Activated CD4-positive, alpha-beta T cell treated with anti-CD3 and anti-CD28 coated beads, Interleukin-2, Interleukin-4, amounts not matched to agents 100 ng/mL and 50 ng/mL, durations not matched to agents 16 hours and 8 hours (primary cell): ENCODE results near the gene GRID1.
"Not testable (repeated sequence)": the region's sequence is repeated elsewhere in the genome, so short reads cannot be mapped to it uniquely, and the experiment has no call there.

Experiments used
- DNase-seq: peaks from one replicate; pipeline ENCODE4 v3.0.0-alpha.2; 2020; ENCODE audit warnings: low spot score

GRID1 gene

DNA sequence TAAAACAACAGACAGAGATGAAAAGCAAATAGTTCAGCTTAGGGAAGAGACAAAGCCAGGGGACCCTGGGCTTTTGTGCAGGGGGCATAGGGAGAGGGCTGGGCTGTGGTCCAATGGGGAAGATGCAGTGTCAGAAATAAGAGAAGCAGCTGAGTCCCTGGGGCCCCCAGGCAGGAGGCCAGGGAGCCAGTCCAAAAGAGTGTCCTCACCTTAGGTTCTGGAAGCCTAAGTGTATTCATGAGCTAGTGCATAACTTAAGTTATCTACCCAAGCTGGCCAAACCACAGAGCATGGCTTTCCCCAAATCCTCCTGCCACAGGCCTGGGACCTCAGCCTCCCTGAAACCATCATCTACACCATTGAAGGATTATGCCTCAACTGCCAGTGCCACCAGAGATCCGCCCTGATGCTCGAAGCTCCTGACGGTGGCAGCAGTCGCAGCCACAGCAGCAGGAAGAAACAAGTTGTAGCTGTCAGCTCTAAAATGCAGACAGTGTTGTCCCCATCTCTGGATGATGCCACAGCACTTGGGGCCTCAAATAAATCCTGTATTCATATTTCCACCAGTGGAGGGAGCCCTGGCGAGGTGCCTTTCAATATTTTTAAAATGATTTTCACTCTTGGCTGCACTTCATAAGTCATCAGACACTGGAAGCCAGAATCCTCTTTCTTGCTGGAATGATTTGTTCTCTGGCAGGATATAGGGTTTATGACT, 574.6 kb downstream of the GRID1 start:
- peak; percentile 15 for DNase-seq

DNA sequence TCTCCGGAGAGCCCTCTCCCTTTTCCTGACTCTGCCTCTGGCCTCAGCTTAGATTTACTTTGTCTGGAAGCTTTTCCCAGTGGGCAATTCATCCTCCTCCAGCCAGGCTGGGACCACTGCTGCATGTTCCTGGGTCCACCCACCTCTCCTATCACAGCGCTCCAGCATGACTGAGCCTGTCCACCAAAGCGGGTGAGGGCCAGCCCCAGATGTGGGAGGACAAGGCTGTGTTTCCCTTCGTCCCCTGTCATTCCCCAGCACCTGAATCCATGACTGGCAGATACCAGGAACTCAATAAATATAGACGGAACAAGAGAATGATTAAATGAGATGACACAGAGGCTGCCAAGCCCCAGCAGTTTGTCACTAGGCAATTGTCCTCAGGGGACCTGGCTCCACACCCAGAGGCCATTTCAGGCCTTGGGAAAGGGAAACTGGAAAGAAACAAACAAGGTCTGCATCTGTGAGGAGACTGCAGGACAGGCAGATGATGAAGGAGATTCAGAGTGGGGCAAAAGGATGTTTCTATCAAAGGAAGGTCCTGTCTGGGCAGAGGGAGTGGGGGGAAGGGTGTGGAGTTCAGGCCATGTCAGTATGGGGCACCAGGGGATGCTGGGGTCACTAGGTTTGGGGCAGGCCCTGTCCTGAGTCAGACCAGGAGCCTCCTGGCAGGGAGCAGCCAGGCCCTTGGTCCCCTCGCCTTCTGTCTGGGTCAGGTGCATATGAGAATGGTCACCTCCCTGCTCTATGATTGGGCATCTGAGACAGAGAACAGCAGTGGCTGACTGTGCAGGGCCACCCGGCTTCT, 576.4 kb downstream of the GRID1 start:
- DNase-seq = no peak

DNA sequence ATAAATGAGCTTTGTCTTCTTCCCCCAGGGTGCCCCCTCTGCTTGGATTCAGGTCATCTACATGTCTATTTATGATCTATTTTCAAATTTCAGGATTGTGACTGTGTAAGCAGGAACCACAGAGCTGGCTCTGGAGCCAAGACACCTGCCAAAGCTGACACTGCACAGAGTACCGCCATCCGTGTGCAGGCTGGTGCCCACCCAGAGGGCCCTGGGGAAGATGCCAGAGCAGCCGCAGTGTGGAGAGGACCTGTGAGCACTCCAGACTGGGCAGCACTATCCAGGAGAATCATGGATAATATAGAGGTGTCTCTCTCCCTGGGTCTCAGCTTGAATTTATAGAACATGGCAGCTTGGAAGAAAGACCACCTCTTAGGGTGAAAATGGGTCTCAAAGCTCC, 577.5 kb downstream of the GRID1 start:
- DNase-seq = no peak

- no peak for DNase-seq
Observed at GRCh38 chr10:85788570-85788969, 578.0 kb downstream of the GRID1 start.

- DNase-seq = no peak
Observed at GRCh38 chr10:85787881-85788280, 578.7 kb downstream of the GRID1 start.

- DNase-seq = no peak
Observed at GRCh38 chr10:85787393-85787792, 579.2 kb downstream of the GRID1 start.

DNA sequence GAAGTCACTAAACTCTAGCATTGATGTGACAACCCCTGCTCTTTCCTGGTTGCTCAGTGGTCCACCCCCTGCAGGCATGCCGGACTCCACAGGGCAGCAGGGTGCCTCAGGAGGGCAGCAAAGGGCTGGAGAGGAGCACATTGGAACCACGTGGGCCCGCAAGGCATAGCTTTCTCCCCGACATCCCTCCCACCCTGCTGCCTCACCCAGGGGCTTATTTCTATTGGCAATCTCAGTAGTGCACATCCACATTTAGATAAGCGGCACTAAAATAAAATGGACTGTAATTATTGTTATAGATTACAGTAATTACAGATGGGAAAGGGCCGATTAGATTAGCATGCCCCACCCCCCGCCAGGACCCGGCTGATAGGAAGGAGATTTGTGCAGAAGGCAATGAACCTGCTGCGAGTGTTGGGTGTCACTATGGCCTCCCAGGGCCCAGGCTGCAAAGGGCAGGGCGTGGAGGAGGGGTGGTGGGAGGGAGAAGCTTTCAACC, 580.1 kb downstream of the GRID1 start:
- DNase-seq = no peak

DNA sequence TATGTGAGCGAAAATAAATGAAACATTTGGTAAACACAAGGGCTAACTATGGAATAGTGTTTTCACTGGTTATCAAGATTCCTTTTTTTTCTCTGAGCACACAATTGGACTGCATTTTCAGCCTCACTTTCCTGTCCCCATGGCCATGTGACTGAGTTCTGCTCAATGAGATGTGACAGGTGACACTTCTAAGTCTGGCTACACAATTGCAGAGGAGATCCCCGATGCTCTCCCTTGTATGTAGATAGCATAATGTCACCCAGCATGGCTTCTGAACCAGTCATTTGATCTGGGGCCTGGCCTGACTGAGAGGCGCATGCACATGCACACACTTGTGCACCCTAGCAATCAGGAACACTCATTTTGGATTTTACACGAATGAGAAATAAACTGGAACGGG, 581.8 kb downstream of the GRID1 start:
- no peak for DNase-seq

GRCh38 chr10:85781404-85781803, 585.2 kb downstream of the GRID1 start:
- DNase-seq = no peak

DNA sequence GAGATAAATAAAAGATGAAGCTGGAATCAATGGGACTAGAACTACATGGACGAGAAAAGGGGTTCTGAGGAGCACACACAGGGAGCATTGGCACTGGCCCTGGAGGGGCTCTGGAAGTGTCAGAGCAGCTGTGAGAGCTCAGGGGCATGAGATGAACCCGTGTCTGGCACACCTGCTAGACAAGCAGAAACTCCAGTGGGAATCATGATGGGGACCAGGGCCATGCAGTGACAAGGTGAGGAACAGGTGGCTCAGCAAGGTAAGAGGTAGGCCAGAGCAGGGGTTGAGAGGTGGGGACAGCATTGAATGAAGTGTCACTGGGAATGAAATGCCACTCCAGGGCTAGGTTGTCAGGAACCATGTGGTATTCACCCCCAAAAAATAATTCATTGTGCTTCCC, 588.5 kb downstream of the GRID1 start:
- DNase-seq = no peak

DNA sequence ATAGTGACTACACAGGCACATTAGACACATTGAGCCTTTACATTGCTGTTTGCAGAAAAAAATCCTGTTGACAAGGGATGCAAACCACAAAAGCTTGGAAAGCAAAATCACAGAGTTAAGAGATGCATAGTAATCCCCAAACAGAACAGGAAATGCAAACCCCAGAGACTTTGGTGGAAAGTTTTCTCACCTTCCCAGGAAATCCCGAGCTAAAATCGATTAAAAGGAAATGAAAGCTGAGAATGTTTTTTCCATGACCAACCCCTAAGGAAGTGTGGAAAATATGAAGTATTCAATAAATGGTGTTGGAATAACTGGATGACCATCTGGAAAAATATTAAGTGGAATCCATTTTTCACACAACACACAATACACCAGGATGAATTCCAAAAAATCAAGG, 598.7 kb downstream of the GRID1 start:
- DNase-seq = no peak

GRCh38 chr10:85764108-85764507, 602.5 kb downstream of the GRID1 start:
- DNase-seq = no peak

DNA sequence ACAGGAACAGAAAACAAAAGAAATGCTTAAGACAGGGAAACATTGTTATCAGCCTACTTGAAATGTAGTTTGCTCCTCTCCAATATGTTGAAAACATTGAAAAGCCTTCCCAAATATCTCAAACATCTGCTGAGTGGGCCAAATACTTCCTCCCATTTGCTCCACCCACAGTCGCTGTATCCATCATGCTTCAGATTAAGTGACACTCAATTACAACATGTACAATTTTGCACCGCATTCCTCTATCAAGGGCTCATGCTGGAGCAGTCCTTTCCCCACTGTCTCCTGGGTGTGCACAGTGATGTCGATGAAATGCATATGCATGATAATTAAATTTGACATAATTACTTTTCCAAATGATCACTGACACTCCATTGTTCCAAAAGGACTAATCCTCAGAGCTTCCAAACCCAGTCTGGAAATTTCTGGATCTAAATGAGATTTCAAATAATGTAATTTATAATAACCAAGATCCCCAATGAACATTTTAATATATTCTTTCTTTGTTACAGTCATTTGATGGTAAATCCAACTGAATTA, 604.6 kb downstream of the GRID1 start:
- no peak for DNase-seq

DNA sequence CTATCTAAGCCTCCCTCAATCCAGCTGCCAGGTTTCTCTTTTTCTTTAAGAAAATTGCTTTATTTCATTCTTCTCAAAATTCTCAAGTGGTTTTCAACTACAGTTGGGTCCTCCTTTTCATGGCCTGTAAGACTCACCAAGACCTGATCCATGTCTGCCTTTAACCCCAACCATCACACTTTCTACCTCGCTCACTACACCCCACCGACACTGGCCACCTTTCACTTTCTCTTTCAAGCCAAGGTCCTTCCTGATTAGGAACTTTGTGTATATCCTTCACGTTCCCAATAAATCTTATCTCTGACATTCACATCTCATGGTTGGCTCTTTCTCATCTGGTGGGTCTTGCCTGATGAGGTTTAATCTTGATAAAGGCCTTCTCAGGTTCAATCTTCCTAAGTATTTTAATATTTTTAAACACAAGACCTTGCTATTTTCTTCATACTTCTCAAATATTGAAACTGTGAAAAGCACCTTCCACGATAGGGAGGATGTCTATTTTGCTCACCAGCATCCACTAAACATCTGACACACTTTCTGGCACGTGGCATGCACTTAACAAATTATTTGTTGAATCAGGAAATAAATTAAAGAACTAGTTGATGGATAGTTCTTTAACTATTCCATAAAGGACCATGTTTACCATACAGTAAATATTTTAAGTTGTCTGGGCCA, 624.8 kb downstream of the GRID1 start:
- no peak for DNase-seq

- DNase-seq = no peak
Observed at GRCh38 chr10:85735997-85736396, 630.6 kb downstream of the GRID1 start.

GRCh38 chr10:85734791-85735190, 631.8 kb downstream of the GRID1 start:
- DNase-seq = no peak

DNA sequence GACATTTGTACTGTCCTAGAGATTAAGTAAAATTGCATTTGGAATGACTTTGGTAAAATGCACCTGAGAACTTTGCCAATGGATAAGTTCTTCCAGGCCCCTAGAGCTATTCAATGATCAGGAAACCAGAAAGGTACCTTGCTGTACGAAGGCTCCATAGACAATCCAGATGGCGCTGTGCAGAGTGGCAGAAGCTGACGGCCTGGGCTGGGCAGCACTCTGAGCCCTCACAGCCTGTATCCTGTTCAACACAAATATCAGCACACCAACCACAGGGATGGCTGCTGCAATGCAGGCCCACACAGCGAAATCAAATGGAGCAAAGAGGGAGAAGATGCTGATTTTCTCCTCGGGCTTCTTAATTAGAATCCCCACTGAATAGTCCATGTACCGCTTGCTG, 642.4 kb downstream of the GRID1 start:
- DNase-seq = no peak

DNA sequence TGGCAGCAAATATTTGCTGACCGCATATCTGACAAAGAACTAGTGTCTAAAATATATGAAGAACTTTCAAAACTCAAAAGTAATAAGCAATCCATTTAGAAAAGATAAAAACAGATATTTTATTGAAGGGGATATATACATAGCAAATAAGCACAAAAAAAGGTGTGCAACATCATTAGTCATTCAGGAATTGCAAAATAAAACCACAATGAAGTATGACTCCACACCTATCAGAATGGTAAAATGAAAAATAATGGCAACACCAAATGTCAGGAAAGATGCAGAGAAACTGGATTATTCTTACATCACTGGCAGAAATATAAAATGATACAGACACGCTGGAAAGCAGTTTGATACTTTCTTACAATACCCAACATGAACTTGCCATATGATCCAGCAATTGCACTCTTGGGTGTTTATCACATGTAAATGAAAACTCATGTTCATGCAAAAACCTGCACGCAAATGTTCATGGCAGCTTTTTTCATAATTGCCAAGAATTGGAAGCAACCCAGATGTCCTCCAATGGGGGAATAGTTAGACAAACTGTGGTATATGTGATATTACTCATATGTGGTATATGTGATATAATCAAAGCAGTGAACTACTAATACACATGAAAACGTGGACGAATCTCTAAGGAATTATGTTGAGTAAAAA, 645.5 kb downstream of the GRID1 start:
- DNase-seq = no peak

DNA sequence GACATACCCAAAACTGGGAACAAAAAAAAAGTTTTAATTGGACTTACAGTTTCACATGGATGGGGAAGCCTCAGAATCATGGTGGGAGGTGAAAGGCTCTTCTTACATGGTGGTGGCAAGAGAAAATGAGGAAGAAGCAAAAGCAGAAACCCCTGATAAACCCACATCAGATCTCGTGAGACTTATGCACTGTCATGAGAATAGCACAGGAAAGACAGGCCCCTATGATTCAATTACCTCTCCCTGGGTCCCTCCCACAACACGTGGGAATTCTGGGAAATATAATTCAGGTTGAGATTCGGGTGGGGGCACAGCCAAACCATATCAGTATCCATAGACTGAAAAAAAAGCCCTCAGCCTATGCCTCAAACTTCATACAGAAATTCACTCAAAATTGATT, 647.2 kb downstream of the GRID1 start:
- DNase-seq = no peak

DNA sequence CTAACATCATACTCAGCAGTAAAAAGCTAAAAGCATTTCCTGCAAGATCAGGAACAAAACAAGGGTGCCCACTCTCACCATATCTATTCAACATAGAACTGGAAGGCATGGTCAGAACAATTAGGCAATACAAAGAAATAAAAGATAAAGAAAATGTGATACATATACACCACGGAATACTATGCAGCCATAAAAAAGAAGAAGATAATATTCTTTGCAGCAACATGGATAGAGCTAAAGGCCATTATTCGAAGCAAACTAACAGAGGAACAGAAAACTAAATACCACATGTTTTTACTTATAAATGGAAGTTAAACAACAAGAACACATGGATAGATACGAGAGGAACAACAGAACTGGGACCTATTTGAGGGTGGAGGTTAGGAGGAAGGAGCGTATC, 652.7 kb downstream of the GRID1 start:
- no peak for DNase-seq

DNA sequence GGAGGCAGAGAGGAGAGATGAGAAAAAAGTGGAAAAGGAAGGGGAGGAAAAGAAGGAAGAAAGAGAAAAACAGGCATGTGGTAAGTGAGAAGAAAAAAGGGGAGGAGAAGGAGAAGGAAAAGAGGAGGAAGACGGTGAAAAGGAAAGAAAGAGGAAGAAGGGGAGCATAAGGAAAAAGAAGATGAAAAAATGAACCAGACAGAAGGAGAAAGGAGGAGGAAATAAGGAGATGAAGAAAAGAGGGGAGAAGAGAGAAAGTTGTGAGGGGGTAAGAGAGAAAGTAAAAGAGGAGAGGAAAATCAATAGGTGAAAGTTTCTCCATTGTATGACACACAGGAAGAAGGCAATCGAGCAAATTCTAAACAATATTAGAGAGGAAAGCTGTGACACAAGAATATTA, 663.8 kb downstream of the GRID1 start:
- DNase-seq = no peak

- DNase-seq = not testable (repeated sequence)
Observed at GRCh38 chr10:85699066-85699465, 667.5 kb downstream of the GRID1 start.
